Measurements from ENCODE around the gene ASXL1.

- TF ChIP-seq POLR2AphosphoS5 (IDR thresholded peaks at IDR 0.05; ENCODE audit: low read depth, low read length), result no peak
- no peak for TF ChIP-seq TAF1 (IDR thresholded peaks at IDR 0.05; ENCODE audit: borderline replicate concordance, low read depth, low read length)
These were observed 122.5 kb downstream of the ASXL1 start for GRCh38 chr20:32480371-32481241.
